Stimulated activated CD8-positive, alpha-beta memory T cell treated with anti-CD3 and anti-CD28 coated beads, Interleukin-12 subunit alpha, Interleukin-12 subunit beta, amount 100 ng/mL, for 4 hours (primary cell): ENCODE measurements around the gene LRMDA.

Source experiments
- DNase-seq: peaks from one replicate; pipeline ENCODE4 v3.0.0-alpha.2; 2020; ENCODE audit warnings: low read depth

Gene LRMDA

GRCh38 chr10:75402486-75403143, 28.8 kb upstream of the LRMDA start:
- no peak for DNase-seq

GRCh38 chr10:75403144-75403938, 28.1 kb upstream of the LRMDA start:
- DNase-seq = no peak

GRCh38 chr10:75403939-75404814, 27.2 kb upstream of the LRMDA start:
- no peak for DNase-seq

GRCh38 chr10:75404815-75405597, 26.4 kb upstream of the LRMDA start:
- no peak for DNase-seq

- no peak for DNase-seq
These were observed 25.6 kb upstream of the LRMDA start for GRCh38 chr10:75405598-75406461.

GRCh38 chr10:75406462-75407223, 24.8 kb upstream of the LRMDA start:
- DNase-seq = no peak

- no peak for DNase-seq
These were observed 24.2 kb upstream of the LRMDA start for GRCh38 chr10:75407224-75407712.

GRCh38 chr10:75407713-75408508, 23.5 kb upstream of the LRMDA start:
- no peak for DNase-seq

GRCh38 chr10:75408509-75408875, 22.9 kb upstream of the LRMDA start:
- DNase-seq = no peak

GRCh38 chr10:75408911-75409885, 22.2 kb upstream of the LRMDA start:
- DNase-seq = no peak

GRCh38 chr10:75410132-75411005, 21.1 kb upstream of the LRMDA start:
- DNase-seq = no peak

- DNase-seq = no peak
These were observed 16.9 kb upstream of the LRMDA start for GRCh38 chr10:75414527-75414926.

- DNase-seq = no peak
These were observed 13.9 kb upstream of the LRMDA start for GRCh38 chr10:75417522-75417927.

GRCh38 chr10:75418293-75418692, 13.1 kb upstream of the LRMDA start:
- DNase-seq = no peak

- no peak for DNase-seq
These were observed 12.7 kb upstream of the LRMDA start for GRCh38 chr10:75418712-75419111.

- no peak for DNase-seq
These were observed 8.5 kb upstream of the LRMDA start for GRCh38 chr10:75422913-75423312.

GRCh38 chr10:75424571-75424970, 6.9 kb upstream of the LRMDA start:
- DNase-seq = no peak
